HG02623 (cell line): ENCODE data around the gene KCP.

Experiments
- ATAC-seq: cut with Tn5 transposase; IDR thresholded peaks from one replicate; pipeline ENCODE4 v1.9.1; 2021; ENCODE audit warnings: moderate library complexity; ENCODE audit not compliant: unreplicated experiment

The KCP gene

GRCh38 chr7:128860158-128861073, 50.1 kb downstream of the KCP start:
- no peak for ATAC-seq

DNA sequence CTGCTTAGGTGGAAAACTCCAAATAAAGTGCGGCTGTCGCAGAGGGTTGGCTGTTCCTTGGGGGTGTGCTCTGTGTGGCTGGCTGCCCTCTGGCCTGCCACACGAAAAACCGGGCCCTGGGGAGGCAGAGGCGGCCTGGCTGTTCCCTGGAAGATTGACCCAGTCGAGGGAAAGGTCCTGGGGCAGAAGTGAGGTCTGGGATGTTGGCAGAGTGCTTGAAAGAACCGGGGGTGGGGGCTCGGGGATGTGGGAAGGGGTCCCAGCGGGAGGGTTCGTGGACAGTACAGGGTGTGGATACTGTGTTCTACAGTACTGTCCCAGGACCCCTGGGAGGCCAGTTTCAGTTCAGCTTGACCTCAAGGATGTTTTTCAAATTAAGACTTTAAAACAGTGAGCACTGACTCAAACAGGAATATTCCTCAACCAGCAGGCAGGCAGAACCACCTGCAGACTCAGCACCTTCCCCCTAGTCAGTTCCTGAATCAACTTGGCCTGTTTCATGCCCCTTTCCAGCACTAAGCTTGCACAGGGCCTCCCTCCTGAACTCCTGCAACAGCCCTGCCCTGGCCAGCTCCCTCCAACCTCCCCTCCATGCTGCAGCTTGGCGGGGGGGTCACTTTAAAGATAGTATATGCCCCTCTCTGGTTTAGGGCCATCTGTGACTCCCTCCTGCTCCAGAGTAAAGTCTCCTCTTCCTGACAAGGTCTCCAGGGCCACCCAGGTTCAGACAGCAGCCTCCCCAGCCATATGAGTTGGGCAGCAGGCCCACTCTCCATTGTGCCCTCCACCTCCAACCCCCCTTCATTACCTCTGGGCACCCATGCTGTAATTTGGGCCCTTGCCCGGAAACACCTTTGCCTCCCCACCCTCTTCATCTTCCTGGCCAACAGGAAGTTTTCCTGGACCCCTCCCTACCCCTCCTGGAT, 51.0 kb downstream of the KCP start:
- ATAC-seq = no peak

- no peak for ATAC-seq
Observed at GRCh38 chr7:128858380-128859231, 51.9 kb downstream of the KCP start.

DNA sequence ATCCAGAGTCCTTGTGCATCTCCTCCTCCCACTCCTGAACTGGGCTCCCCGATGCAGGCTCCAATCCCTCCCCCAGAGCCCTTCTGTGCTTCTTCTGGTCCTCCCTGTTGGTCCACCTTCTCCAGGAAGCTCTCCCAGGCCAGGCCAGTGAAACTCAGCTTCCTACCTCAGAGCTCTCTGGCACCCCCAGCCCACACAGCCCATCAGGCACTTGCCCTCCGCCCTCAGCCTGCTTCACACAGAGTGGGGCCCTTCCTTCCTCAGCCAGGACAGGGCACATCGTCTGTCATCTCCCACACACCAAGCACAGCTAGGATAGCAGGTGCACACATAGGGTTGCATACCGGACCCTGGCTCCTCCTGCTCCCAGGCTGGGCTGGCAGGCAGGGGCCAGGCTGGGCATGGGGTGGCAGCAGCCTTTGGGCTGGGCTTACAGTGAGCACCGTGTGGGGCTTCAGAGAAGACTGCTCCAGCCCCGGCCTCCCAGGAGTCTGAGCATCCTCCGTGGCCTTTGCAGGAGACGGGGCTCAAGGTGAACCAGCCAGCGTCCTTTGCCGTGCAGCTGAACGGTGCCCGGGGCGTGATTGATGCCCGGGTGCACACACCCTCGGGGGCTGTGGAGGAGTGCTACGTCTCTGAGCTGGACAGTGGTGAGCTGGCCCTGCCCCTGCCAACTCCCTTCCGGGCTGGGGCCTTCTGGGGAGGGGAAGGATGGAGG, 54.3 kb downstream of the KCP start:
- no peak for ATAC-seq

GRCh38 chr7:128855559-128855958, 55.0 kb downstream of the KCP start:
- ATAC-seq = no peak

DNA sequence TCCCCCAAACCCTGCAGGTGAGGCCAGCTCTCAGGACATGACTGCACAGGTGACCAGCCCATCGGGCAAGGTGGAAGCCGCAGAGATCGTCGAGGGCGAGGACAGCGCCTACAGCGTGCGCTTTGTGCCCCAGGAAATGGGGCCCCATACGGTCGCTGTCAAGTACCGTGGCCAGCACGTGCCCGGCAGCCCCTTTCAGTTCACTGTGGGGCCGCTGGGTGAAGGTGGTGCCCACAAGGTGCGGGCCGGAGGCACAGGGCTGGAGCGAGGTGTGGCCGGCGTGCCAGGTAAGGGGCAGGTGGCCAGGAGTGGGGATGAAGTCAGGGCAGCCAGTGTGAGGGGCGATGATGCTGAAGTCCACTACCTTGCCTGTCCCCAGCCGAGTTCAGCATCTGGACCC, 56.1 kb downstream of the KCP start:
- ATAC-seq = no peak

DNA sequence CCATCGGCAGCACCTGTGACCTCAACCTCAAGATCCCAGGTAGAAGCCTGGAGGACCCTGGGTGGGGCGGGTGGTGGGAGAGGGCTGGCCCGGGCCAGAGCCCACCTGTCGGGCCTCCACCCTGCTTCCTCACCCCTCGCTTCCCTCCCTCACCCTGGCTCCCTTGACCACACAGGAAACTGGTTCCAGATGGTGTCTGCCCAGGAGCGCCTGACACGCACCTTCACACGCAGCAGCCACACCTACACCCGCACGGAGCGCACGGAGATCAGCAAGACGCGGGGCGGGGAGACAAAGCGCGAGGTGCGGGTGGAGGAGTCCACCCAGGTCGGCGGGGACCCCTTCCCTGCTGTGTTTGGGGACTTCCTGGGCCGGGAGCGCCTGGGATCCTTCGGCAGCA, 56.7 kb downstream of the KCP start:
- no peak for ATAC-seq

DNA sequence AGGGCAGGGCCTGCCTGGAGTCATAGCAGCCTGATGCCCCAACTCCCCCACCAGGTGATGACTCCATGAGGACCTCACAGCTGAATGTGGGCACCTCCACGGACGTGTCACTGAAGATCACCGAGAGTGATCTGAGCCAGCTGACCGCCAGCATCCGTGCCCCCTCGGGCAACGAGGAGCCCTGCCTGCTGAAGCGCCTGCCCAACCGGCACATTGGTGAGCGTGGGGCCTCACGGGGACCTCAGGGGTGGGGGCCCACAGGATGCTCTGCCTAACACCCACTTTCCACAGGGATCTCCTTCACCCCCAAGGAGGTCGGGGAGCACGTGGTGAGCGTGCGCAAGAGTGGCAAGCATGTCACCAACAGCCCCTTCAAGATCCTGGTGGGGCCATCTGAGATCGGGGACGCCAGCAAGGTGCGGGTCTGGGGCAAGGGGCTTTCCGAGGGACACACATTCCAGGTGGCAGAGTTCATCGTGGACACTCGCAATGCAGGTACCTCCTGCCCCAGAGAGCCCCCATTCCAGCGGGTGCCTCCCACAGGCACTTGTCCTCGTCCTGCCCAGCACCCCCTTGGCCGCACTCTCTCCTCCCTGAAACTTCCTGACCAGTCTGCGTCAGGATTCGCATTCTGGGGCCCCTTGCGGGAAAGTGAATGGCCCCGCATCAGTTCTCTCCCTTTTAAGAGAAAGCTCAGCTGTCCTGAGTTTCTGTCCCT, 57.8 kb downstream of the KCP start:
- ATAC-seq = no peak

GRCh38 chr7:128849804-128850490, 60.6 kb downstream of the KCP start:
- no peak for ATAC-seq

- ATAC-seq = no peak
Observed at GRCh38 chr7:128849156-128849515, 61.4 kb downstream of the KCP start.

DNA sequence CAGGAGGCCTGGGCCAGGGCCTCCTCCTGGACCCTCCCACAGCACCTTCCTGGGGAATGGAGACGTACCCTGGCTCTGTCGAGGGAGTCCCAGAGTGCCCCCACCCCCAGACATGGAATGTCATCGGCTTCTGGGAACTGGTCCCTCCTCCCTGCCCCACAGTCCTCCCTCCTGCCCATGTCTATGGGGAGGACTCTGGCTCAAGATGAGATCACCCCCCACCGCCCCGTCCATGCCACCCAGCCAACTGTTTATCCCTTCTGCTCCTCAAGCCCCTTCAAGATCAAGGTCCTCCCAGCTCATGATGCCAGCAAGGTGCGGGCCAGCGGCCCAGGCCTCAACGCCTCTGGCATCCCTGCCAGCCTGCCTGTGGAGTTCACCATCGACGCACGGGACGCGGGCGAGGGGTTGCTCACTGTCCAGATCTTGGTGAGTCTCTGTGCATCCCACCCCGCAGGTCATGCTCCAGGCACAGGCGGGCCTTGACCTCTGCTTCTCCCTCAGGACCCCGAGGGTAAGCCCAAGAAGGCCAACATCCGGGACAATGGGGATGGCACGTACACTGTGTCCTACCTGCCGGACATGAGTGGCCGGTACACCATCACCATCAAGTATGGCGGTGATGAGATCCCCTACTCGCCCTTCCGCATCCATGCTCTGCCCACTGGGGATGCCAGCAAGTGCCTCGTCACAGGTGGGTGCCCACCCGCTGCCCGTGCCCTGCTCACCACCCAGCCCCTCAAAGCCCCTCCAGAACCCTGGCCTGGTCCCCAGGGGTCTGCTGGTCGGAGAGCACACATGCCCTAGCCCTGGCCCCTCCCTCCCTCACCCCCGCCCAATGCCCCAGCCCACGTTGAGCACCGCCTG, 62.0 kb downstream of the KCP start:
- no peak for ATAC-seq

DNA sequence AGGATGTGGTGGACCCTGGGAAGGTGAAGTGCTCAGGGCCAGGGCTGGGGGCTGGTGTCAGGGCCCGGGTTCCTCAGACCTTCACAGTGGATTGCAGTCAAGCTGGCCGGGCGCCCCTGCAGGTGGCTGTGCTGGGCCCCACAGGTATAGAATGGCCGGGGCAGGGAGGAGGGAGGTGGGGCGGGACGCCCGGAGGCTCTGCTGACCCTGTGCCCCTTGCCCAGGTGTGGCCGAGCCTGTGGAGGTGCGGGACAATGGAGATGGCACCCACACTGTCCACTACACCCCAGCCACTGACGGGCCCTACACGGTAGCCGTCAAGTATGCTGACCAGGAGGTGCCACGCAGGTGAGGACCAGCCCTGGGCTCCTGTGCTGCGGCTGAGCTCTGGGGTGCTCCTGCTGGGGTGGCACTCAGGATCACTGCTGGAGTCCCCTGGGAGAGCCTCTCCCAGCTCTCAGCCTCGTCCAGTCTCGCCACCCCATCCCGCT, 62.7 kb downstream of the KCP start:
- ATAC-seq = no peak

GRCh38 chr7:128846781-128847444, 63.6 kb downstream of the KCP start:
- ATAC-seq = no peak

- no peak for ATAC-seq
Observed at GRCh38 chr7:128845987-128846386, 64.5 kb downstream of the KCP start.

DNA sequence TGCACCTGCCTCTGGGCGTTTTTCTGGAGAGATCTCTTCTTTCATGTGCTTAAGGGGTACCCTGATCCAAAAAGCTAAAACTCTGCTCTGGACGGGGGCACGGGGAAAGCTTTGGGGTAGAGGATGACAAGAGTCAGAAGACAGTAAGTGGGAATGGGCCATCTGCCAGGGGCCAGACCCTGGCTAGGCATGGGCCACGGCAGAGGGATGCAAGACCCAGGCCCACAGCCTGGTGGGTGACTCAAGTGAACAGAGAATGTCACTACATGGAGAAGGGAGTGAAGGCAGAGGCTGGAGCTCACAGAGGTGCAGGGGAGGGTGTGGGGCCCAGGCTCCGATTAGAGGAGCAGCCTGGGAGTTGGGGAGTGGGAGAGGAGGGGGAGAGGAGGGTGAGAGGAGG, 65.0 kb downstream of the KCP start:
- ATAC-seq = no peak

DNA sequence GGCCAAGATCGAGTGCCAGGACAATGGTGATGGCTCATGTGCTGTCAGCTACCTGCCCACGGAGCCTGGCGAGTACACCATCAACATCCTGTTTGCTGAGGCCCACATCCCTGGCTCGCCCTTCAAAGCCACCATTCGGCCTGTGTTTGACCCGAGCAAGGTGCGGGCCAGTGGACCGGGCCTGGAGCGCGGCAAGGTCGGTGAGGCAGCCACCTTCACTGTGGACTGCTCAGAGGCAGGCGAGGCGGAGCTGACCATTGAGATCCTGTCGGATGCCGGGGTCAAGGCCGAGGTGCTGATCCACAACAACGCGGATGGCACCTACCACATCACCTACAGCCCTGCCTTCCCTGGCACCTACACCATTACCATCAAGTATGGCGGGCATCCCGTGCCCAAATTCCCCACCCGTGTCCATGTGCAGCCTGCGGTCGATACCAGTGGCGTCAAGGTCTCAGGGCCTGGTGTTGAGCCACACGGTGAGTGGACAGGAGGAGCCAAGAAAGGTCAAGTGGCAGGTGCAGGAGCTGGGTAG, 65.7 kb downstream of the KCP start:
- ATAC-seq = no peak

GRCh38 chr7:128843938-128844621, 66.4 kb downstream of the KCP start:
- ATAC-seq = no peak
